Natural killer cell (primary cell): Measurements from ENCODE around the gene ZNF511. TPM values are rescaled to one million over a fixed set of nuclear protein-coding genes. Genes with fewer than 3 reads are reported as not detected.

Experiments
- ATAC-seq, 3 donors: fragments of 150-1000 bp in 2 of 3; fragments of 200-7000 bp in 1 of 3; cut with Tn5 transposase; 1 replicate in 1 of 3; 2 replicates in 2 of 3; pipeline ENCODE4 v1.10.0; 2021; ENCODE audit warnings: mild to moderate bottlenecking in 2 of 3, moderate library complexity in 2 of 3
- DNase-seq, 2 donors: peaks; one replicate each; pipeline versions ENCODE4 v3.0.0 to v3.0.0-alpha.2; 2013 to 2021; ENCODE audit warnings: mixed read lengths in 1 of 2
- H3K27ac ChIP-seq: one replicate; pipeline ENCODE4 v1.5.1; 2013; ENCODE audit warnings: mild to moderate bottlenecking, low read length
- H3K27me3 ChIP-seq: one replicate; pipeline ENCODE4 v1.6.1; 2013; ENCODE audit warnings: low read length; ENCODE audit not compliant: control insufficient read depth, insufficient read depth
- H3K36me3 ChIP-seq: one replicate; pipeline ENCODE4 v1.6.1; 2013; ENCODE audit warnings: low read length; ENCODE audit not compliant: control insufficient read depth, insufficient read depth
- H3K4me1 ChIP-seq: one replicate; pipeline ENCODE4 v1.6.1; 2013; ENCODE audit warnings: low read length; ENCODE audit not compliant: control insufficient read depth, insufficient read depth
- H3K4me3 ChIP-seq: one replicate; pipeline ENCODE4 v1.5.1; 2013; ENCODE audit warnings: low read length
- H3K9me3 ChIP-seq: one replicate; pipeline ENCODE4 v1.6.1; 2013; ENCODE audit warnings: low read length; ENCODE audit not compliant: control insufficient read depth, insufficient read depth
- H3K27ac Mint-ChIP-seq, 2 donors: one replicate each; pipeline ENCODE4 v1.8.0; 2022; ENCODE audit warnings: mild to moderate bottlenecking in 2 of 2, mixed read lengths in 2 of 2, moderate library complexity in 1 of 2
- H3K27me3 Mint-ChIP-seq, 2 donors: one replicate each; pipeline ENCODE4 v1.8.0; 2022; ENCODE audit warnings: low read depth in 2 of 2, mixed read lengths in 2 of 2
- H3K36me3 Mint-ChIP-seq: one replicate; pipeline ENCODE4 v1.8.0; 2022; ENCODE audit warnings: mixed read lengths
- H3K4me1 Mint-ChIP-seq, 2 donors: one replicate each; pipeline ENCODE4 v1.8.0; 2022; ENCODE audit warnings: mixed read lengths in 2 of 2
- H3K4me3 Mint-ChIP-seq: one replicate; pipeline ENCODE4 v1.8.0; 2022; ENCODE audit warnings: mild to moderate bottlenecking, moderate library complexity, mixed read lengths
- H3K9me3 Mint-ChIP-seq, 2 donors: one replicate each; pipeline ENCODE4 v1.8.0; 2022; ENCODE audit warnings: mixed read lengths in 2 of 2
- WGBS: methylation state at CpG from one replicate; pipeline ENCODE4 v1.1.7; 2013; ENCODE audit warnings: missing lambda C conversion rate; ENCODE audit not compliant: insufficient coverage; 5-methylcytosine and 5-hydroxymethylcytosine counted together
- intact Hi-C: fragments of 100-400 bp; cut with micrococcal nuclease; formaldehyde crosslinking; loops from one replicate; pipeline ENCODE4 v1.14.2; 2022
- total RNA-seq, 4 donors: library from RNA; stranded (reverse); fragments of 120-200 nt in 1 of 4; gene quantifications; one replicate each; pipeline versions ENCODE4 v1.2.3 to v1.2.4, GENCODE V29; 2013 to 2022
- TF ChIP-seq, protein P1 (sequence below): fragments of 200-600 bp; IDR thresholded peaks from one replicate; pipeline ENCODE4 v1.8.0; 2022; ENCODE audit warnings: antibody characterized with exemption

The ZNF511 gene
- total RNA-seq, 3 donors from 2014 or later (not counting 1 experiment from before 2014, with no cell fraction given): 28.1 to 39.0 (median 32.4) TPM

GRCh38 chr10:133310399-133310755, 1.7 kb downstream of the ZNF511 start:
- H3K4me3 Mint-ChIP-seq: peak overlapping the region; percentile 28
- TF ChIP-seq, protein P1, sequence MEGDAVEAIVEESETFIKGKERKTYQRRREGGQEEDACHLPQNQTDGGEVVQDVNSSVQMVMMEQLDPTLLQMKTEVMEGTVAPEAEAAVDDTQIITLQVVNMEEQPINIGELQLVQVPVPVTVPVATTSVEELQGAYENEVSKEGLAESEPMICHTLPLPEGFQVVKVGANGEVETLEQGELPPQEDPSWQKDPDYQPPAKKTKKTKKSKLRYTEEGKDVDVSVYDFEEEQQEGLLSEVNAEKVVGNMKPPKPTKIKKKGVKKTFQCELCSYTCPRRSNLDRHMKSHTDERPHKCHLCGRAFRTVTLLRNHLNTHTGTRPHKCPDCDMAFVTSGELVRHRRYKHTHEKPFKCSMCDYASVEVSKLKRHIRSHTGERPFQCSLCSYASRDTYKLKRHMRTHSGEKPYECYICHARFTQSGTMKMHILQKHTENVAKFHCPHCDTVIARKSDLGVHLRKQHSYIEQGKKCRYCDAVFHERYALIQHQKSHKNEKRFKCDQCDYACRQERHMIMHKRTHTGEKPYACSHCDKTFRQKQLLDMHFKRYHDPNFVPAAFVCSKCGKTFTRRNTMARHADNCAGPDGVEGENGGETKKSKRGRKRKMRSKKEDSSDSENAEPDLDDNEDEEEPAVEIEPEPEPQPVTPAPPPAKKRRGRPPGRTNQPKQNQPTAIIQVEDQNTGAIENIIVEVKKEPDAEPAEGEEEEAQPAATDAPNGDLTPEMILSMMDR: no peak
- H3K9me3 ChIP-seq: no peaks in the 10 kb centered on the region
- DNase-seq (no peak), ATAC-seq (no peak)
- H3K27me3 ChIP-seq: no peaks in the 10 kb centered on the region
- 97% methylated on average over 16 of the region's 16 CpGs for WGBS
- no peak overlapping the region for H3K27ac ChIP-seq
- peaks cover 23 to 30% of the 10 kb centered on the region in 2 donors for H3K4me1 Mint-ChIP-seq
- no peak overlapping the region for H3K4me3 ChIP-seq
- H3K27ac Mint-ChIP-seq: no peak overlapping the region
- H3K27me3 Mint-ChIP-seq: no peaks in the 10 kb centered on the region
- intact Hi-C loops: no loop called here
- no peaks in the 10 kb centered on the region for H3K9me3 Mint-ChIP-seq
- no peaks in the 10 kb centered on the region for H3K36me3 Mint-ChIP-seq
- H3K4me1 ChIP-seq: peaks cover 32% of the 10 kb centered on the region
- peaks cover 30% of the 10 kb centered on the region for H3K36me3 ChIP-seq

DNA sequence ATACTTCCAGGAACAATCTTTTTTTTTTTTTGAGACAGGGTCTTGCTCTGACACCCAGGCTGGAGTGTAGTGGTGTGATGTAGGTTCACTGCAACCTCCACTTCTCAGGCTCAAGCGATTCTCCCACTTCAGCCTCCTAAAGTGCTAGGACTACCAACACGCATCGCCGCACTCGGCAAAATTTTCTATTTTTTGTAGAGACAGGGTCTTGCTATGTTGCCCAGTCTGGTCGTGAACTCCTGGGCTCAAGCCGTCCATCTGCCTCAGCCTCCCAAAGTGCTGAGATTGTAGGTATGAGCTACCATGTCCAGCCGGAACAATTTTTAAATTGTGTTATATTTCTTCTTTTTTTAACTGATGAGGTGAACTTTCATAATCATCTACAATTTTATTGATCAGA, 2.1 kb downstream of the ZNF511 start:
- H3K4me3 ChIP-seq: no peak overlapping the region
- H3K36me3 Mint-ChIP-seq: no peaks in the 10 kb centered on the region
- TF ChIP-seq, protein P1: no peak
- no peak overlapping the region for H3K27ac ChIP-seq
- WGBS: 100% methylated on average over 7 of the region's 8 CpGs
- intact Hi-C loops: no loop called here
- no peaks in the 10 kb centered on the region for H3K9me3 ChIP-seq
- H3K36me3 ChIP-seq: peaks cover 30% of the 10 kb centered on the region
- no peak overlapping the region for H3K27ac Mint-ChIP-seq
- ATAC-seq: no peak
- peaks cover 19 to 26% of the 10 kb centered on the region in 2 donors for H3K4me1 Mint-ChIP-seq
- no peak for DNase-seq
- no peaks in the 10 kb centered on the region for H3K27me3 Mint-ChIP-seq
- H3K4me1 ChIP-seq: peaks cover 28% of the 10 kb centered on the region
- no peaks in the 10 kb centered on the region for H3K27me3 ChIP-seq
- H3K4me3 Mint-ChIP-seq: peak overlapping the region; percentile 28
- H3K9me3 Mint-ChIP-seq: no peaks in the 10 kb centered on the region

- WGBS: 95% methylated on average over 10 of the region's 10 CpGs
- DNase-seq (no peak), ATAC-seq (no peak)
- TF ChIP-seq, protein P1: no peak
- peak overlapping the region in 1 of 2 donors; percentile 58 for H3K27ac Mint-ChIP-seq
- peaks cover 30% of the 10 kb centered on the region for H3K36me3 ChIP-seq
- H3K9me3 Mint-ChIP-seq: no peaks in the 10 kb centered on the region
- H3K27ac ChIP-seq: no peak overlapping the region
- intact Hi-C loops: no loop called here
- peaks cover 19 to 21% of the 10 kb centered on the region in 2 donors for H3K4me1 Mint-ChIP-seq
- no peaks in the 10 kb centered on the region for H3K27me3 Mint-ChIP-seq
- H3K9me3 ChIP-seq: no peaks in the 10 kb centered on the region
- H3K4me3 Mint-ChIP-seq: no peak overlapping the region
- no peaks in the 10 kb centered on the region for H3K27me3 ChIP-seq
- H3K4me1 ChIP-seq: peaks cover 28% of the 10 kb centered on the region
- H3K4me3 ChIP-seq: no peak overlapping the region
- no peaks in the 10 kb centered on the region for H3K36me3 Mint-ChIP-seq
Measured at GRCh38 chr10:133311570-133311969, 2.9 kb downstream of the ZNF511 start.

DNA sequence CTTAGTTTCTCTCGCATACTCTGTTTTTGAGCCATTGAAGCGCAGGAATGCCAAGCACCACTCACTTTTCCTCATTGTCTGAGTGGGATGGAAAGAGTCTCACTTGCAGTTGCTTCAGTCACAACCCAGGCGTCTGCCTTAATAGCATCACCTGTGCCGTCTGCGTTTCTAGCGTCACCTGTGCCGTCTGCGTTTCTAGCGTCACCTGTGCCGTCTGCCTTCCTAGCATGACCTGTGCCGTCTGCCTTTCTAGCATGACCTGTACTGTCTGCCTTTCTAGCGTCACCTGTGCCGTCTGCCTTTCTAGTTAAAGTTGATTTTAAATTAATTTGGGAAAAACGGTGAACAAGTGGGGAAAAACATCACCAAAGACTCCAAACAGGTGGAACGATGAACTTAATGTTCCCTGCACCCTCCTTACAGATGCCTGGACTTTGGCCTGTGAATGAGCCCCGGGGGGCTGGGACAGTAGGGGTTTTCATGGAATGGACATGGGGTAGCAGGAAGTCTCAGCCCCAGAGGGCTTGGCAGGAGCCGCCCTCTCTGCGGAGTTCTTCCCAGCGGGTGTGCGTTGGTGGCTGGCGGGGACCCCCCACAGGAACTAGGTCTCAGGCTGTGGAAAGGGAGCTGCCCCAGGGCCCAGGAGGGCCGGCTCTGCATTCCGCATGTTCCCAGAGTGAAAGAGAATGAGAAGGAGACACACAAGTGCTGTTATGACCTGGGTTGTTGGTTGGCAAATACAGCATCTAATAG, 3.5 kb downstream of the ZNF511 start:
- Mint-ChIP-seq H3K4me1 (peaks cover 16 to 19% of the 10 kb centered on the region in 2 donors), H3K4me3 (no peak overlapping the region), H3K27ac (peak overlapping the region in 1 of 2 donors; percentile 58), H3K36me3 (no peaks in the 10 kb centered on the region), H3K9me3 (no peaks in the 10 kb centered on the region), H3K27me3 (no peaks in the 10 kb centered on the region)
- intact Hi-C loops: no loop called here
- peaks cover 30% of the 10 kb centered on the region for H3K36me3 ChIP-seq
- H3K4me3 ChIP-seq: no peak overlapping the region
- 98% methylated on average over 23 of the region's 23 CpGs for WGBS
- ATAC-seq (no peak), DNase-seq (no peak)
- H3K27ac ChIP-seq: no peak overlapping the region
- peaks cover 22% of the 10 kb centered on the region for H3K4me1 ChIP-seq
- TF ChIP-seq, protein P1: no peak
- H3K27me3 ChIP-seq: no peaks in the 10 kb centered on the region
- H3K9me3 ChIP-seq: no peaks in the 10 kb centered on the region
